Stimulated activated CD4-positive, alpha-beta T cell treated with anti-CD3 and anti-CD28 coated beads, Interleukin-15, amount 100 ng/mL, for 1 hour (primary cell): ENCODE results near the gene MGAT3.

Experiments used
- DNase-seq, 2 donors: peaks; one replicate each; pipeline ENCODE4 v3.0.0-alpha.2; 2020; ENCODE audit warnings: low read depth in 1 of 2, low spot score in 1 of 2

MGAT3 gene

DNA sequence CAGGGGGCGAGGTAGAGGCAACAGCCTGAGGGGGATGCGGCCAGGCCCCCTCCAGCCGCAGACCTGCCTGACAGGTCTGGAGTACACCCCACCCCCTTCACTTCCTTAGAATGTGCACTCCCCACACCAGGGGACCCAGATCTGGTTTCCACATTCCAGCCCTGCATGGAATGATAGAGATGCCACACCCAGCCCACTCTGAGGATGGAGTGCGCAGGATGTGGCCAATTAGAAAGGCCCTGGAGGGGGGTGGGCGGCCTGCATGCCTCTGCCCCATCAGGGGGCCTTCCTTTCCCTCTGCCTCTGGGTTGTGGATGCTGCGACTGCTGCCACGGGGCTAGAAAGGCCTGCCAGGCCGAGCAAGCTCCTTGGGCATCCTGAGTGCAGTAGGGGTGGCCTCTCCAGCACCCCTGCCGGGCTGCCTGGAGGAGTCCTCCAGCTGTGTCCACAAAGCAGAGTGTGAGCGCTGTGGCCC lies 28.2 kb upstream of the MGAT3 start:
- DNase-seq: no peak

DNA sequence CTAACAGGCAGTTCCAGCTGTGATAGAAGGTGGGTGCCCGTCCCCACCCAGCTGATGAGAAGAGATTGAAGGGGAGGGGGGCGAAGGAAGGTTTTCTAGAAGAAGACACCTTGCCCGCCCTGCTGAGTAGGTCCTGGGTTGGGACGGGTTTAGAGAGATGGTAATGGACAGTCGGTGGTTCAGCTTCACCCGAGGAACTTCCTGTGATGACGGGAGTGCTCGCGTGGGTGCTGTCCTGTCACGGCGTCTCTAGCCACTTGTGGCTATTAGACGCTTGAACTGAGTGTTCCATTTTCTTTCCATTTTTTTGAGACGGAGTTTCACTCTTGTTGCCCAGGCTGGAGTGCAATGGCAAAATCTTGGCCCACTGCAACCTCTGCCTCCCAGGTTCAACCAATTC lies 27.6 kb upstream of the MGAT3 start:
- DNase-seq: no peak

DNA sequence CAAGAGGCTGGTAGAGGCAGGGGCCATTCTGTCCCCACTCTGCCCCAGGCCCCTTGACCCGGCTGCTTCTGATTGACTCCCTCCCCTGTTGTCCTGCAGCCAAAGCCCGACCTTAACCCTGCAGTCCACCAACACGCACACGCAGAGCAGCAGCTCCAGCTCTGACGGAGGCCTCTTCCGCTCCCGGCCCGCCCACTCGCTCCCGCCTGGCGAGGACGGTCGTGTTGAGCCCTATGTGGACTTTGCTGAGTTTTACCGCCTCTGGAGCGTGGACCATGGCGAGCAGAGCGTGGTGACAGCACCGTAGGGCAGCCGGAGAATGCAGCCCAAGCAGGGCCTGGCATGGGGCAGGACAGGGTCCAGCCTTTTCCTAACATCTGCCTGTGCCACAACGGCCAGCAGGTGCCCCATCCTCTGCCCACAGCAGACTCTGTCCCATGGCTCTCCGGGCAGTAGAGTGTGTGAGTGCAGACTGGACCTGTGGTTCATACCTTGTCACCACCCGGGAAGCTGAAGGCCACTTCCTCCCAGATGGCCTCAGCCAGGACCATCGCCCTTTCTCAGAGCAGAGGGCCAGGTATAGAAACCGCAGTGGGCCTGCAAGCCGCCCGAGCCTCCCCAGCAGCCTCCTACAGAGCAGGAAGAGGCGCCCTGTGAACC lies 26.8 kb upstream of the MGAT3 start:
- no peak for DNase-seq

DNA sequence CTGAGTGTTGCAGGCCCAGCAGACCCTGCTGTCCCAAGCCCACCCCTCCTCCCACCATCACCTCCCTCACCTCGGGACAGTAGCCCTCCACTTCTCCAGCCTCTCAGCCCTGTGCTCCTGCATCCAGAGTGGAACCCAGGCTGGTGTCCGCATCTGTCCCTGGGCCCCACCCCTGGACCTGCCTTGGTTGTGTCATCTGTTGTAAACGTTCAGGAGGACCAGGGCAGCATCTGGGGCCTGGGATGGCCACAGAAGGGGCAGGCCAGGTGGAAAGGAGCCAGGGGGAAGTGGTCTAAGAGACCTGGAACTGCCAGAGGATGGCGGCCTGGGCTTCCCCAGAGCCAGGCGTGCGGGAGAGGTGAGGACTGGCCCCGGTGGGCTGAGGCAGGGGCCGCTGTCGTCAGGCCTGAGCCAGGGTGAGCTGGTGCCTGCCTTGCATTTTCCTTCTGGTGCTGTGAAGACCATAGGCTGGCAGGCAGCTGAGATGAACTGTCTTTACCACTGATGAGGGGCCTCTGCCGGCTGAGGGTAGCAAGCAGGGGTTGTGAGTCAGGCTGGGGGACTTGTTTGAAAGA lies 26.1 kb upstream of the MGAT3 start:
- DNase-seq: no peak

DNA sequence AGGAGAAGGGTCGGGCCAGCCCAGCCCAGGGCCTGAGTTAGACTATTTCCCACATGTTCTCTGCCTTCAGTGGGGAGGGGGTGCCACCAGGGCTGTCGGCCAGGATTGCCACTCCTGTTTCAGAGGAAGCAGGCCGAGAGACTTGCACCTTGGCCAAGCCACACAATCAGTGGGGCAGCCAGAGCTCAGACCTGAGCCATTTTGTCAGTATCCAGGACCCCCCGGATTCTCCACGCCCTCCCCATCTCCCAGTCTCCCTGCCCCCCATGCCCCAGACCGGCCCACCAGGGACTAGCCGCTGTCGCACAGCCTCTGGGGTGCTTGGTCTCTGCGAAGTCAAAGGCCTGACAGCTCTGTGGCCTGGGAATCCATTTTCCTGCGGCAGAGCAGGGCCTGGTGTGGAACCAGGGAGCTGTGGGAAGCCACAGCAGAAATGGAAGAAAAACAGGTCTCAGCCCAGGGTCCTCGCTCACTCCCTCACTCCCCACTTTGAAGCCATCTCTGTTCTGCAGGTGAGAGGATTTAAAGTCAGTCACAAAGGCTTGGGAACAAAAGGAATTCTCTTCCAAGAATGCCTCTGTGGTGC lies 25.5 kb upstream of the MGAT3 start:
- DNase-seq: no peak

DNA sequence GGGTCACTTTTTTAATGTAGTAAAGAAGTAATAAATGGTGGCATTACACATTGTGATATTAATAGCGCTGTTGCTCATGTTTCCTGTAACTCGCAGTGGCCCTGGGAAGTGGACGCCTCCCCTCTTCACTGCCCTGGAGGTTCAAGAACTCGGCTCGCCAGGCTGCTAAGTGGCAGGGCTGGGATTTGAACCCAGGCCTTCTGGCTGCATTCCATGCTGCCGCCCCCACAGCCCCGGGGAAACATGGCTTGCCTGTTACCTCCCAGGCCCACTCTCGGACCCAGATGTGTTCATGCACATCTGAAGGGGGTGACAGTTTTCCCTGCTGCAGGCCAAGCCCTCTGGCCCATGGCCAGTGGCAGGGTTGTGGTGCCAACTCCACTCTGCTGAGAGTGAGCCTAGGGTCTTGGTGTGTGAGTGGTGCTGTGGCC lies 25.0 kb upstream of the MGAT3 start:
- DNase-seq: no peak

DNA sequence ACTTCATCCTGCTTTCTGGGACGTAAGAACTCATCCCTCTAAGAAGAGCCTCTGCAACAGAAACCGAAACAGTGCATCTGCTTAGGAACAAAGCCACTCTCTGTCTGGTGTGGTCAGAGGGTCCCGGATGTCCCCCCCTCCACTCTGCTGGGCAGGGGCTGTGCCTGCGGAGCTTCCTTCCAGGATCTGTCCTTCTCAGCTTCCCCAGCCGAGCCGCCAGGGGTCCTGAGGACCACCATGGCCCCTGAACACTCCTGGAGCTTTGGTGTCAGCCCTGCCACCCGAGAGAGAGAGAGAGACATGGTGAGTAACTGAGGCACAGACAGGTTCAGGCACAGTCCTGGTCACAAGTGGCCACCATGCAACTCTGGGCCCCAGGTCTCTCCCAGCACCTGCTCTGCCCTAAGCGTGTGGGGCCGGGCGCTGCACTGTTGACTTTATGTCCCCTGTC lies 24.4 kb upstream of the MGAT3 start:
- no peak for DNase-seq

DNA sequence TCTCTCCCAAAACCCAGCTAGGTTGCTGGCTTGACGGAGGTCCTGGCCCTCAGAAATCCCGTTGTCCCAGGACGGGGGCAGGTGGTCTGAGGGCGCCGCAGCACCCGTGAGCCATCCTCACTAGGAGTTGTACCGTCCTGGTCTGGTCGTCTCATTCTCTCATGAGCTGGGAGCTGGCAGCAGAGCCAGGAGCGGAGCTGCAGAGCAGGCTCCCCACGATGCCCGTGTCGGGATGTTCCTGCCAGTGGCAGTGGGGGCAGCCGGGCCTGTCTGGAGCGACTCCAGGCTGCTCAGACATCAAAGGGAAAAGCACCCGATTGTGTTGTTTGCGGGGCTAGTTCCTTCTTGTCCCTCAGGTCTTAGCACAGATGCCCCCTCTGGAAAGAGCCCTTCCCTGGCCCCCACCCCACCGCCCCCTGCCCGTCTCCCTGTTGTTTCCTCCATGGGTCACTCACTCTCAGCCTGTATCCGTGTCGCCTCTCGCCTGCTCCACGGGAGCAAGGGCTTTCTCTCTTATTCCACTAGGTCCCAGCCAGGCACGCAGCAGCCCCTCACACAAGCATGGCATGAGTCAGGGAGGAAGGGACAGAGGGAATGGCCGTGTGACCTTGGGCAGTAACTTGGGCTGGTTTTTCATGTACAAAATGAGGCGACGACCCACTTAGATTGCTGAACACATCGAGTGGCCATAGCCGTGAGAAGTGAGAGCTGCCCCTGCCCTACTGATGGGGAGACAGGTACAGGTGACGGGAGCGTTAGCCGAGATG lies 23.2 kb upstream of the MGAT3 start:
- DNase-seq: no peak

DNA sequence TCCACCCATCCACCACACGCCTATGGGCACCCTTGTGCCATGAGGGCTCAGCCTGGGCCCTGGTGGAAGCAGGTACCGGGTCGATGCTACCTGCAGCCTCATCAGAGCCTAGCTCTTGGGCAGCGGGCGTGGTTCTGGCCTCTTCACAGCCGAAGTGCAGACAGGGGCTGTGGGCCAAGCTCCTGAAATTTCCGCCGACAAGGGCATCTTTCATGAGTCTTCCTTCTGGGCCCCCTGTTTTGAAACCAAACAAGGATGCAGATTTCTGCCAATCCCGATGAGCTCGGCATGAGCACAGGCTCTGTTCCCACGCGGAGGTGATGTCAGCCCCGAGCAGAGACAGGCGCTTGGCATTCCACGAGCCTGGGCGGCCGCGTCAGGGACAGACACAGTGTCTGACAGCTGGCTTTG lies 22.6 kb upstream of the MGAT3 start:
- DNase-seq: no peak

DNA sequence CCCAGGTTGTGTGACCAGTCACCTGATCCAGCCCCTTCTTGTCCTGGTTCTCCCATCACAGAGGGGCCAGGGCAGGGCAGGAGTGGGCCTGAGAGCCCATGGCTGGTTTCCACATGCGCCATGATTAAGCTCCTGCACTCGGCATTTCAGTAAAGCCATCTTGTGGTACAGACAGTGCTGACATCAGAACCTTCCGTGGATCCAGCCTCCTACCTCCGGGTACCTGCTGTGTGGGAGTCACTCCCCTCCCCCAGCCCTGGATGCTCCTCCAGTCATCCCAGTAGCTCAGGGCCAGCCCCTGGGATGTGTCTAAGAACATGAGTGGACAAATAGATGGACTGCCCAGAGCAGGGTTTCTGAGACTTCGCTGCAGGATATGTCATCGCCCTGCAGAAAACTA lies 22.1 kb upstream of the MGAT3 start:
- no peak for DNase-seq

DNA sequence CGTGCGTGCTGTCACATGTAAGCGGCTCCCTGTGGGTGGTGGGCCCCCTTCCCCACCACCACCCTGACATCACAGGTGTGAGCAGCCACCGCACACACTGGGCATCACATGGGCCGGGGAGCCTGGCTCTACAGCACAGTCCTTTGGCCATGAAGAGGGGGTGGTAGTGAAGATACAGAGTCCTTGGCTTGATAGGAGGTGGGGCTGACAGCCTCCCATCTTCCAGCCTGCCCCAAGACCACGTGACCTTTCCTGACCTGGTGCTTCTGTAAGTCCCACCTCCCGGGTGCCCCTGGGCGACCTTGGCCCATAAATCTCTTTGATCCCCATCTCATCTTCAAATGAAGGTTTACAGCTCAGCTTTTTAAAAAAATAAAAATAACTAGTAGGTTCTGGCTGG lies 21.2 kb upstream of the MGAT3 start:
- no peak for DNase-seq

DNA sequence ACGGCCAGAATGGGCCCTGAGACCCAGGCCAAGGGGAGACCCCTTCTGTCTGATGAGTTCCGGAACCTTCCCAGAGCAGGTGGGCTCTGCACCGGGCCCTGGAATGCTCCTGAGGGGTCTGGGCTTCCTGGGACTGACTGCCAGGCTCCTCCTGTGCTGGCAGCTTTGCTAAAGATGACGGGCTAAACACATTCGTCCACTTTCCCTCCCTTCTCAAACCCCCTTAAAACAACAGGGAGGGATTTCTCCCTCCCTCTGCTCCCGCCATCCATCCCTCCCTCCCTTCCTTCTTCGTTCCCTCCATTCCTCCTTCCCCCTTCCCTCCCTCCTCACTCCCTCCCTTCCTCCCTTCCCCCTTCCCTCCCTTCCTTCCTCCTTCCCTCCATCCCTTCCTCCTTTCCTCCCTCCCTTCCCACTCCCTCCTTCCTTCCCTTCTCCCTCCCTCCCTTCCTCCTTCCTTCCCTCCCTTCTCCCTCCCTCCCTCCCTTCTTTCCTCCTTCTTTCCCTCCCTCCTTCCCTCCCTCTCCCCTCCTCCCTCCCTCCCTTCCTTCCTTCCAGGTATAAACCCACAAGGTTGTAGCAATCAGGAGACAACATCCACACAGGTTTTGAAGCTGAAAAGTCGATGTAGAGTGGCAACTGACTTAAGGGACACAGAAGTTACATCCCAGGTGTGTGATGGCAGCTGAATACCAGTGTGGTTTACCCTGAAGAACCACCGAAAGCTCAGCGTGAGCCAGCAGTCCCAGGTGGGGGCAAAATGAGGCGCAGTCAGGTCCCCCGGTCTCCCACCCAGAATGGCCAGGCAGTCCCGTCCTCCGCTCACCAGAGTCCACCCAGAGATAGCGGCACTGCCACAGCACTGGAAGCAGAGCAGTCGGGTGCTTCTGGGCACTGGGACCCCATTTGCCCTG lies 18.8 kb upstream of the MGAT3 start:
- no peak for DNase-seq

DNA sequence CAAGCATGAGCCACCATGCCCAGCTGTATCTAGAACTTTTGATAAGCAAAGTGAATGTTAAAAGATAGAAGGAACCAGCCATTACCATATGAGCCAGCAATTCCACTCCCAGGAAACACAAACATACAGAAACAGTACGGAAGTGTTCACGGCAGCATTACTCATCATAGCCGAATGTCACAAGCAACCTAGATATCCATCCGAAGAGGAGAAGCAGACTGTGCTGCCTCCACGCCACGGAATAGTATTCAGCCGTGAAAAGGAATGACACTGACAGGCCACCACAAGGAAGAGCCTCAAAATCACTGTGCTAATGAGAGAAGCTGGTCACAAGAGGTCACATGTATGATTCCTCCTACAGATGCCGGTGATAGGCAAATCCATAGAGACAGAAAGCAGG lies 17.6 kb upstream of the MGAT3 start:
- DNase-seq: no peak

DNA sequence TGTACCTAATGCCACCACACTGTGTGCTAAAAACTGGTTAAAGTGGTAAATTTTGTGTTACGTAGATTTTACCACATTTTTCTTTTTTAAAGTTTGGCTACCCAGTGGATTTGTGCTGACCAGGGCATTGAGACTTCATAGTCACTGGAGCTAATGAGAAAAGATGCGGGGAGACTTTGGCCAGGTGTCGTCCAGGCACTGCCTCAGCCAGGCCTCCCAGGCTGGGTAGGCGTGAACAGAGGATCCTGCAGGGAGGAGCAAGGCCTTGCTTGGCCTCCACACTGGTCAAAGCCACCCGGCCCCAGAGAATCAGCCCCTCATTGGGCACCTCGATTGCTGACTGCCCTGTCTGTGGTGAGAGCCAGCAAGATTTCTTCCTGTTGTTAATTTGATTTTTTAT lies 13.4 kb upstream of the MGAT3 start:
- DNase-seq: no peak

DNA sequence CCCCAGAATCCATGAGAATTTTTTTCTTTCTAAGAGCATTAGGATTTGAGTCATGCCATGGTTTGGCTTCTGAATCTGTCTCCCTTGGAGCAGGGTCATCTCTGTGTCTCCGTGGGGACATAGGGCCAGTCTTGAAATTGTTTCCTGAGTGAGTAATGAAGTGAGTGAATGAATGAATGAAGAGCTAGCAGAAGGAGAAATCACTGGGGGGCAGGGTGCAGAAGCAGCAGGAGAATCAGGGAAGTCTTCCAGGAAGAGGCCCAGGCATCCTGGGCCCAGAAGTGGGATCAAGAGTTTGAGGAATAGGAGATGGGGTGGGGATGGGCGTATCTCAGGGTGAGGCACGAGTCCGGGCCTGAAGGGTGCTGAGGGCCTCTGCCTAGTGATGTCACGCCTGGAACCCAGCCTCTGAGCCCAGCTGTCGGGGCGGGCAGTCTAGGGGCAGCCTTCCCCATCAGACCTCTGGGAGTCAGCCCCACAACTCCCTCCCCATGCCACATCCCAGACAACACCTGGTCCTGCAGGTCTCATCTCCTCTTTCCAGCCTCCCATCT lies 12.5 kb upstream of the MGAT3 start:
- no peak for DNase-seq

DNA sequence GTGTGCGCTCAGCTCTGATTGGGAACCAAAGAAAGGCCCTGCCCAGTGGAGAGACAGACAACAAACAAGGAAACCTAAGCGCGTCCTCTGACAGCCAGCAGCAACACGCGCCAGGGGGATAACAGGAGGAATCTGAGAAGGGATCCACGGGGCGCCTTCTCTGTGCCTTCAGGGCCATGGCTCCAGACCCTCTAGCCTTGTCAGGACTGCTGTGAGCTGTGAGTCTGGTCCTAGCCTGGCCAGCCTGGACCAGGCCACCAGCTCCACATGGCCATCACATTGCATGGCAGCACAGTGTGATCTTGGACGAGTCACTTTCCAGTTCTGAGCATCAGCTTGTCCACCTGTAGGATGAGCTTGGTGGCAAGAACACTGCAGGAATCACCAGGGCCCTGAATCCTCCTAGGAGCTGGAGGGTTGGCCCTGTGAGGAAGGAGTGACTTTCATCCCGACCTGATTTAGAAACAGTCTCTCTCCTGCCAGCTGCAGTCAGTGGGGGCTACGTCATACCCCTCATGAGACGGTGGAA lies 11.8 kb upstream of the MGAT3 start:
- DNase-seq: no peak

DNA sequence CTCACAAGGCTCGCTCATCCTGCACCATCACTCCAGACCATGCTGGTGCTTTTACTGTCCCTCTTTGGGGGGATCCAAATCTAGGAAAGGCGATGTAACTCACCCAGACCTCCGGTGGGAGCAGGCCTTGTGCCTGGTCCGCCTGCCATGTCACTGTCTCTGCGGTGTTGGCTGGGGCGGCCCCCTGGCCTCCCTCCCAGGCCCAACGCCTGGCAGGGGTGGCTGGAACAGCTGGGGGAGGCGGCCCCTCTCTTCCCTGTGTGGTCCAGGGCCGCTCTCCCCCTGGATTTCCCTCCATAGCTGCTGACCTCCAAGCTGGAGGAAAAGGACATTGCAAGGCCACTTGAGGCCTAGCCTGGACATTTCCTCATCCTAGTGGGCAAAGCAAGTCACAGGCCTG lies 11.1 kb upstream of the MGAT3 start:
- DNase-seq: no peak

DNA sequence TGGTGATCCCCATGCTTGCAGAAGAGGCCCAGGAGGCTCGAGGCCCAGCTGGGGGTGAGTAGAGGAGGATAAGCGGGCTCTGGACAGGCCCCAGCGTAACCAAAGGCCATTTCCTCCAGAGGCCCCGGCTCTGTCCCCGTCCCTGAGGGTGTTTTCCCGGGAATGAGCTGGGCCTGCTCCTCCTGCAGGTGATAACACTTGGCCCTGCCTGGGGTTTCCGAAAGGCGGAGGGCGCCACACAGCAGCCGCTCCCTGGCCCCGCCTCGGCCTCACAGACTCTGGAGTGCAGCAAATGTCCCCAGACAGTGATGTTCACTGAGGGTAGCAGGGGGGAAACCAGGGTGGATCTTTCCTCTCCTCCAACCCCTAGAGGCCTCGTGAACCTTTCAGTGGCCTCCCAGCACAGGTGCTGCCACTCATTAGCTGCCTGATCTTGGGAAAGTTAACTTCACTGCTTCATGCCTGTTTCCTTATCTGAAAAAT lies 10.5 kb upstream of the MGAT3 start:
- no peak for DNase-seq

DNA sequence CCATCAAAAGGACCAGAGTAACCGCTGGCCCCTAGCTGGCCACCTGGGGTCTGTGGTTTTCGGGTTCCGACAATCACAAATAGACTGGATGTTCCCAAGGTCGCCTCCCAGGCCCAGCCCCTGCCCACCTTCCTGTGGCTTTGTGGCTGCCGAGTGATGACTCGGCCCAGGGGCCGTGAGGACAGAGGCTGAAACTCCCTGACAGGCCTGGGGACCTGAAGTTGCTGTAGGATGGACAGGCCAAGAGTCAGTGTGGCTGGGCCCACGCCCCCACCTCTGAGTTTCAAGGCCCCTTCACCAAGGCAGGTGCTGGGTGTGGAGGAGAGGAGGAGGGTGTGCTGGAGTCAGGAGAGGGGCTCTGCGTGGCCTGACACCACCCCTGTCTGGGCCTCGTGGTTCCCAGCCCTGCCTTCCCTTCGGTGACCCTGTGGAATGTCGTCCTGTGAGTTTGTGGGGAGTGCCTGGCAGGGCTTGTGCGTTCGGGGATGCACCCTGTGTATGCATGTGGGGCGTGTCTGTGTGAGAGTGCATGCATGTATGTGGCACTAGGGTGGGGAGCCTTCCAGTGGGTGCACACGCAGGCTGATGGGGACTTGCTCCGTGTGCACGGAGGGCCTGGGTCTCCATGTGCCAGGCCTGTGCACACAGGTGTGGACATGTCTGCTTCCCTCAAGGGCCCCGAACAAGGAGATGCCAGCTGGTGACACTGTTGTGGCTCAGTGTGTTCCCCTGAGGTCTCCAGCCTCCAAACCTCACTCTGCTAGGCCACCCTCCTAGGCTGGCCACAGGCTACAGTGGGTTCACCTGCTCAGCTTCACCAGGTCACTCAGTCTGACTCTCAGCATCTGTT lies 8.4 kb upstream of the MGAT3 start:
- DNase-seq: no peak
